ENCODE data around the gene RAB27B.

RAB27B gene

GRCh38 chr18:54835944-54836343 is 7.7 kb downstream of the RAB27B start:
- Histone ChIP-seq H3K4me1 (ENCODE audit: insufficient read depth, low read length, severe bottlenecking) (no peaks in the 10 kb centered on the region), H3K9me2 (ENCODE audit: low read depth, low read length) (no peaks in the 10 kb centered on the region), H4K20me1 (ENCODE audit: insufficient read depth, low read length) (no peaks in the 10 kb centered on the region), H3K9ac (ENCODE audit: low read length) (no peak overlapping the region), H3K27ac (ENCODE audit: low read depth, low read length, poor library complexity, severe bottlenecking) (no peak overlapping the region), H3K9me3 (ENCODE audit: low read length) (no peaks in the 10 kb centered on the region), H3K27me3 (ENCODE audit: insufficient read depth, low read length) (no peaks in the 10 kb centered on the region), H3K4me3 (ENCODE audit: low read depth, low read length, poor library complexity, severe bottlenecking) (no peak overlapping the region), H3K4me2 (ENCODE audit: low read length) (no peak overlapping the region), H3K36me3 (ENCODE audit: insufficient read depth, low read length) (no peaks in the 10 kb centered on the region), H3F3A (ENCODE audit: insufficient read depth, low read length) (no peaks in the 10 kb centered on the region), H2AFZ (ENCODE audit: low read length) (no peak overlapping the region), H3K79me2 (ENCODE audit: insufficient read depth, low read length) (no peaks in the 10 kb centered on the region)
- TF ChIP-seq CTCF (IDR thresholded peaks at IDR 0.05; ENCODE audit: low read length) (no peak), EZH2 (IDR thresholded peaks at IDR 0.05; ENCODE audit: borderline replicate concordance, low read length) (no peak)

- no peaks in the 10 kb centered on the region for H3K27me3 ChIP-seq (ENCODE audit: insufficient read depth, low read length)
- no peak overlapping the region for H2AFZ ChIP-seq (ENCODE audit: low read length)
- no peaks in the 10 kb centered on the region for H3K9me2 ChIP-seq (ENCODE audit: low read depth, low read length)
- TF ChIP-seq EZH2 (IDR thresholded peaks at IDR 0.05; ENCODE audit: borderline replicate concordance, low read length) (no peak), CTCF (IDR thresholded peaks at IDR 0.05; ENCODE audit: low read length) (no peak)
- H3K4me2 ChIP-seq (ENCODE audit: low read length) = no peak overlapping the region
- no peak overlapping the region for H3K27ac ChIP-seq (ENCODE audit: low read depth, low read length, poor library complexity, severe bottlenecking)
- H3K9ac ChIP-seq (ENCODE audit: low read length) = no peak overlapping the region
- no peaks in the 10 kb centered on the region for H3F3A ChIP-seq (ENCODE audit: insufficient read depth, low read length)
- H3K4me3 ChIP-seq (ENCODE audit: low read depth, low read length, poor library complexity, severe bottlenecking) = no peak overlapping the region
- no peaks in the 10 kb centered on the region for H3K4me1 ChIP-seq (ENCODE audit: insufficient read depth, low read length, severe bottlenecking)
- H4K20me1 ChIP-seq (ENCODE audit: insufficient read depth, low read length) = no peaks in the 10 kb centered on the region
- no peaks in the 10 kb centered on the region for H3K79me2 ChIP-seq (ENCODE audit: insufficient read depth, low read length)
- H3K36me3 ChIP-seq (ENCODE audit: insufficient read depth, low read length) = no peaks in the 10 kb centered on the region
- H3K9me3 ChIP-seq (ENCODE audit: low read length) = no peaks in the 10 kb centered on the region
Measured at GRCh38 chr18:54843314-54843713, 15.0 kb downstream of the RAB27B start.

GRCh38 chr18:54845787-54846186 is 17.5 kb downstream of the RAB27B start:
- Histone ChIP-seq H3K4me1 (ENCODE audit: insufficient read depth, low read length, severe bottlenecking) (no peaks in the 10 kb centered on the region), H2AFZ (ENCODE audit: low read length) (no peak overlapping the region), H3K79me2 (ENCODE audit: insufficient read depth, low read length) (no peaks in the 10 kb centered on the region), H3K36me3 (ENCODE audit: insufficient read depth, low read length) (no peaks in the 10 kb centered on the region), H3F3A (ENCODE audit: insufficient read depth, low read length) (no peaks in the 10 kb centered on the region), H3K9me2 (ENCODE audit: low read depth, low read length) (no peaks in the 10 kb centered on the region), H3K4me2 (ENCODE audit: low read length) (no peak overlapping the region), H4K20me1 (ENCODE audit: insufficient read depth, low read length) (no peaks in the 10 kb centered on the region), H3K9ac (ENCODE audit: low read length) (no peak overlapping the region), H3K27me3 (ENCODE audit: insufficient read depth, low read length) (no peaks in the 10 kb centered on the region), H3K9me3 (ENCODE audit: low read length) (no peaks in the 10 kb centered on the region), H3K27ac (ENCODE audit: low read depth, low read length, poor library complexity, severe bottlenecking) (no peak overlapping the region), H3K4me3 (ENCODE audit: low read depth, low read length, poor library complexity, severe bottlenecking) (no peak overlapping the region)
- TF ChIP-seq CTCF (IDR thresholded peaks at IDR 0.05; ENCODE audit: low read length) (no peak), EZH2 (IDR thresholded peaks at IDR 0.05; ENCODE audit: borderline replicate concordance, low read length) (no peak)
